Tibial nerve (tissue), 4 donors: ENCODE data around the gene SCN2A. TPM values are rescaled to one million over a fixed set of nuclear protein-coding genes. Genes with fewer than 3 reads are reported as not detected.
A peak's percentile ranks its signal among the peaks of the same experiment; 100 is the strongest.

Experiments used
- DNase-seq, 2 donors: peaks; one replicate each; pipeline ENCODE4 v3.0.0-alpha.2; 2019; ENCODE audit warnings: low spot score in 2 of 2
- H3K27ac ChIP-seq, 4 donors: fragments of 200-600 bp; sonication (generic) in 3 of 4; one replicate each; pipeline ENCODE4 v1.5.1; 2017 to 2019; ENCODE audit warnings: mild to moderate bottlenecking in 1 of 4
- H3K27me3 ChIP-seq, 2 donors: fragments of 200-600 bp; sonication (generic) in 1 of 2; one replicate each; pipeline versions ENCODE4 v1.5.1 to v1.6.0; 2017 to 2019
- H3K36me3 ChIP-seq, 3 donors: fragments of 200-600 bp; sonication (generic); one replicate each; pipeline ENCODE4 v1.5.1; 2018 to 2019
- H3K4me1 ChIP-seq, 4 donors: fragments of 200-600 bp; sonication (generic) in 3 of 4; one replicate each; pipeline ENCODE4 v1.5.1; 2017 to 2019
- H3K4me3 ChIP-seq, 4 donors: fragments of 200-600 bp; sonication (generic) in 3 of 4; one replicate each; pipeline ENCODE4 v1.5.1; 2017 to 2019; ENCODE audit warnings: mild to moderate bottlenecking in 1 of 4, moderate library complexity in 1 of 4
- H3K9me3 ChIP-seq, 4 donors: fragments of 200-600 bp; sonication (generic) in 3 of 4; one replicate each; pipeline ENCODE4 v1.5.1; 2017 to 2019
- EP300 ChIP-seq, 2 donors: sonication (generic); formaldehyde crosslinking; IDR thresholded peaks; one replicate each; pipeline ENCODE4 v1.6.1; 2017; ENCODE audit warnings: antibody characterized with exemption in 2 of 2, mild to moderate bottlenecking in 1 of 2
- POLR2A ChIP-seq, 2 donors: fragments of 450-650 bp; IDR thresholded peaks; one replicate each; pipeline ENCODE4 v1.6.1; 2017; ENCODE audit warnings: antibody characterized with exemption in 2 of 2, mild to moderate bottlenecking in 2 of 2, moderate library complexity in 2 of 2
- WGBS, 2 donors: methylation state at CpG; one replicate each; pipeline ENCODE4 v1.1.5; 2018; 5-methylcytosine and 5-hydroxymethylcytosine counted together
- total RNA-seq, 4 donors: library from RNA; depleted of rRNA; stranded (reverse); fragments of >200 nt; gene quantifications; one replicate each; pipeline ENCODE4 v1.1.0, GENCODE V29; 2016
- TF ChIP-seq, protein P1 (sequence below), 5 experiments: fragments of 200-600 bp in 3 of 5; fragments of 450-650 bp in 2 of 5; sonication (generic) in 3 of 5; IDR thresholded peaks; one replicate each; pipeline ENCODE4 v1.5.1; 2016 to 2019; ENCODE audit warnings: antibody characterized with exemption in 5 of 5, mild to moderate bottlenecking in 3 of 5, moderate library complexity in 2 of 5

The SCN2A gene
- total RNA-seq, 4 donors from 2014 or later: 0.20 to 2.1 (median 0.48) TPM

DNA sequence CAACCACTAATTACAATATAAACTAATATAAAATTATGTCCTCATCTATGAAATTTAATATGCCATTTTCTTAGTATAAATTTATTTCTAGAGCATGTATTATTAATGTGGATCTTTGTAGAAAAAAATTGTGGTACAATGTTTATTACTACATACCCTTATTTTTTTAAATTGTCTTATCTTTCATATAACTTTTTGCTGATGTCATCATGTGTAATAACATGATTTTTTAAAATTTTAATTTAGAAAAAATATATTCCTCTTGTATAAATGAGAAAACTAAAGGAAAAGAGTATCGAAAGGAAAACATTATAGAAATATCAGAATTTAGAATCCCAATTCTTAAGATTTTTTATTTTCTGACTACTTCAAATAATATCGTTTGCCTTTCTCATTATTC, 49.9 kb downstream of the SCN2A start:
- Histone ChIP-seq H3K36me3 (no peaks in the 10 kb centered on the region), H3K4me3 (no peak overlapping the region), H3K27me3 (no peaks in the 10 kb centered on the region), H3K4me1 (no peaks in the 10 kb centered on the region), H3K9me3 (no peaks in the 10 kb centered on the region), H3K27ac (no peak overlapping the region)
- WGBS, 2 donors: 86 to 90% methylated on average over 2 of the region's 2 CpGs
- TF ChIP-seq EP300 (IDR thresholded peaks at IDR 0.05) (no peak), POLR2A (IDR thresholded peaks at IDR 0.05) (no peak)
- TF ChIP-seq, protein P1, sequence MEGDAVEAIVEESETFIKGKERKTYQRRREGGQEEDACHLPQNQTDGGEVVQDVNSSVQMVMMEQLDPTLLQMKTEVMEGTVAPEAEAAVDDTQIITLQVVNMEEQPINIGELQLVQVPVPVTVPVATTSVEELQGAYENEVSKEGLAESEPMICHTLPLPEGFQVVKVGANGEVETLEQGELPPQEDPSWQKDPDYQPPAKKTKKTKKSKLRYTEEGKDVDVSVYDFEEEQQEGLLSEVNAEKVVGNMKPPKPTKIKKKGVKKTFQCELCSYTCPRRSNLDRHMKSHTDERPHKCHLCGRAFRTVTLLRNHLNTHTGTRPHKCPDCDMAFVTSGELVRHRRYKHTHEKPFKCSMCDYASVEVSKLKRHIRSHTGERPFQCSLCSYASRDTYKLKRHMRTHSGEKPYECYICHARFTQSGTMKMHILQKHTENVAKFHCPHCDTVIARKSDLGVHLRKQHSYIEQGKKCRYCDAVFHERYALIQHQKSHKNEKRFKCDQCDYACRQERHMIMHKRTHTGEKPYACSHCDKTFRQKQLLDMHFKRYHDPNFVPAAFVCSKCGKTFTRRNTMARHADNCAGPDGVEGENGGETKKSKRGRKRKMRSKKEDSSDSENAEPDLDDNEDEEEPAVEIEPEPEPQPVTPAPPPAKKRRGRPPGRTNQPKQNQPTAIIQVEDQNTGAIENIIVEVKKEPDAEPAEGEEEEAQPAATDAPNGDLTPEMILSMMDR (IDR thresholded peaks at IDR 0.05): no peak
- DNase-seq: no peak

DNA sequence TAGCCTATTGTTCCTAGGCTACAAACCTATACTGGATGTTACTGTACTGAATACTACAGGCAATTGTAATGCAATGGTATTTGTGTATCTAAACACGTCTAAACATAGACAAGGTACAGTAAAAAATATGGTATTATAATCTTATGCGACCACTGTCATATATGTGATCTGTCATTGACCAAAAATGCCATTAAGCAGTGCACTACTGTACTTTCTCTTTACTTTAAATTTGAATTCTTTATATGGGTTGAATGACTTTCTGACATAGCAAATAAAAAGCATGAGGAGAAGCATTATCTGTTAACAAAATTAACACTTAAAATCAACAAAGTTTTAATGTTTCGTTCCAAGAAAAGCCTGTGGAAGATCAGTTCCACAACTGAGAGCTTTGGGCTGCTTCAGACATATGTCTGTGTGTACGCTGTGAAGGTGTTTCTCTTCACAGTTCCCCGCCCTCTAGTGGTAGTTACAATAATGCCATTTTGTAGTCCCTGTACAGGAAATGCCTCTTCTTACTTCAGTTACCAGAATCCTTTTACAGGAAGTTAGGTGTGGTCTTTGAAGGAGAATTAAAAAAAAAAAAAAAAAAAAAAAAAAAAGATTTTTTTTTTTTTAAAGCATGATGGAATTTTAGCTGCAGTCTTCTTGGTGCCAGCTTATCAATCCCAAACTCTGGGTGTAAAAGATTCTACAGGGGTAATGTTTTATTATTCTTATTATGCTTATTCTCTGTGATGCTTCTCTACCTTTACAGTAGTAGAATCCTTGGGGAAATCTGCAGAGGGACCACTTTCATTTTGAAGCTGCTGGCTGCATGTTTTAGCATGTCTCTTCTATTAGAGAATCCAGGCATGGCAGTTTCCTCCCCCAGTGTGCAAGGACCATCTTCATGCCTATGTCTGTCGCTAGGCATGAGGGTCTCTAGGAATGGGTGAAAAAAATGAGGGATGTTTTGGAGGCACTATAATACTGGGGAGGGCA, 54.5 kb downstream of the SCN2A start:
- DNase-seq: peak in 1 of 2 donors; percentile 77
- no peaks in the 10 kb centered on the region for H3K36me3 ChIP-seq
- WGBS, 2 donors: 28 to 29% methylated on average over 6 of the region's 6 CpGs
- H3K27ac ChIP-seq: no peak overlapping the region
- no peak for TF ChIP-seq POLR2A (IDR thresholded peaks at IDR 0.05)
- TF ChIP-seq, protein P1 (IDR thresholded peaks at IDR 0.05): peak; percentile 54 to 75 (median 63)
- H3K9me3 ChIP-seq: no peaks in the 10 kb centered on the region
- H3K27me3 ChIP-seq: no peaks in the 10 kb centered on the region
- no peak overlapping the region for H3K4me3 ChIP-seq
- H3K4me1 ChIP-seq: no peaks in the 10 kb centered on the region

DNA sequence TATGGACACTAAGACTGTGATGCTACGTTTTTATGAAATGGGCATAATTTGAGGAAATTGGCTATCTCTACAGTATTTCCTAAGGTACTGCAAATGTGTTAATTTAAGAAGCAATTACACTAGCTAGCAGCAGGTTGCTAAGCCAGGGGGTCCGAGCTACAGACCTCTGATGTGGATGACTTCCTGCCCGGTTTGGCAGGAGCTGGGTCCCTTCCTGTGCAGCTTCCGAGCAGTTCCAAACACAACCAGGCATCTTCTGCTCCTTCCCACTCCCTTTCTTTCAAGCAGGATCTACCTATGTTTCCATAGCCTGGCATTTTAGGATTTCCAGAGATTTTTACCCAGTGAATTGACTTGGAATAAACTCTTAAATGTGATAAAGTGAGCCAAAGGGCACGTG, 55.7 kb downstream of the SCN2A start:
- TF ChIP-seq EP300 (IDR thresholded peaks at IDR 0.05) (no peak), POLR2A (IDR thresholded peaks at IDR 0.05) (no peak)
- TF ChIP-seq, protein P1 (IDR thresholded peaks at IDR 0.05): no peak
- Histone ChIP-seq H3K9me3 (no peaks in the 10 kb centered on the region), H3K27ac (no peak overlapping the region), H3K36me3 (no peaks in the 10 kb centered on the region), H3K27me3 (no peaks in the 10 kb centered on the region), H3K4me3 (no peak overlapping the region), H3K4me1 (no peaks in the 10 kb centered on the region)
- 66 to 78% methylated on average over 5 of the region's 5 CpGs for WGBS, 2 donors
- no peak for DNase-seq

DNA sequence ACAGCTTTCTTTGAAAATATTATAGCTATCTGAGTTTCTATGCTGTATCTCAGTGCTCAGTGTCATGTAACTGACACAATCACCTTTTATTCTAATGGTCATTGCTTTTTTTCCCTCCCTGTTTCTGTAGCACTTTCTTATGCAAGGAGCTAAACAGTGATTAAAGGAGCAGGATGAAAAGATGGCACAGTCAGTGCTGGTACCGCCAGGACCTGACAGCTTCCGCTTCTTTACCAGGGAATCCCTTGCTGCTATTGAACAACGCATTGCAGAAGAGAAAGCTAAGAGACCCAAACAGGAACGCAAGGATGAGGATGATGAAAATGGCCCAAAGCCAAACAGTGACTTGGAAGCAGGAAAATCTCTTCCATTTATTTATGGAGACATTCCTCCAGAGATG, 56.4 kb downstream of the SCN2A start:
- WGBS, 2 donors: 89 to 91% methylated on average over 4 of the region's 4 CpGs
- Histone ChIP-seq H3K9me3 (no peaks in the 10 kb centered on the region), H3K27ac (no peak overlapping the region), H3K4me3 (no peak overlapping the region), H3K27me3 (no peaks in the 10 kb centered on the region), H3K36me3 (no peaks in the 10 kb centered on the region), H3K4me1 (no peaks in the 10 kb centered on the region)
- TF ChIP-seq, protein P1 (IDR thresholded peaks at IDR 0.05): no peak
- no peak for TF ChIP-seq POLR2A (IDR thresholded peaks at IDR 0.05)
- no peak for TF ChIP-seq EP300 (IDR thresholded peaks at IDR 0.05)
- DNase-seq: no peak

DNA sequence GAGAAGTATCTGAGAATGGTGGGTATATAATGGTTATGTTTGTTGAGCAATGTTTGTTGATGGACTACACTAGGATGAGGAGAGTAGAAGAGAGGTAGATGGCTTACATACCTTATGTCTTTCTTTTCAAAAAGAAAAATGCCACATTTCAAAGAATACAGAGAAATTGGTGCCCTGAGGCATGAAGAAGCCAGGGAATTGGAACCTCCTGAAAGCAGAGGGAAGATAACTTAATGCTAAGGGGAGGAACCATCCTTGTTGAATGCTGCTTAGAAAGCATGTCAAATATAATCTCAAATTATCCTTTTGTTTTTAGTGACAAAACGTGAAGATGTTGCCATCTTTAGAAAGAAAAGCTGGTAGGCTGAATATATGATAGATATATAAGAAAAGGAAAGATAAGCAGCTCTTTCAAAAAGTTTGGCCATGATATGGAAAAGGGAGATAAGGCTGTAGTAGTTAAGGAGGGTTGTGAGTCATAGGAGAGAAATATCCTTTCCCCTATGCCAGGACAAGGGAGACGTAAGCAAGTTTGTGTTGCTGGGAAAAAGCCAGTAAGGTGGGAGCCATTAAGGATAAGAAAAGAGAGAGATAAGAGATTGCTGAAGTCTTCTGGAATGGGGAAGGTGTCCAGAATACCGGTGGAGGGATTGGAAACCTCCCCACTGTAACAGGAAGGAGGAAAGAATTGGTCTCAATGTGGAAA, 66.3 kb downstream of the SCN2A start:
- no peaks in the 10 kb centered on the region for H3K9me3 ChIP-seq
- no peaks in the 10 kb centered on the region for H3K36me3 ChIP-seq
- no peaks in the 10 kb centered on the region for H3K4me1 ChIP-seq
- DNase-seq: no peak
- no peaks in the 10 kb centered on the region for H3K27me3 ChIP-seq
- no peak overlapping the region for H3K27ac ChIP-seq
- WGBS, 2 donors: 62 to 70% methylated on average over 3 of the region's 3 CpGs
- H3K4me3 ChIP-seq: no peak overlapping the region
- no peak for TF ChIP-seq EP300 (IDR thresholded peaks at IDR 0.05)
